SK-N-SH treated with all-trans-retinoic acid at 6 μM for 48 hours (cell line): ENCODE results near the gene KRTAP5-2.

Experiments used
- RARB ChIP-seq: fragments of 250-450 bp; sonication (Bioruptor Pico); IDR thresholded peaks from 2 replicates; pipeline ENCODE4 v1.8.0; 2021; ENCODE audit warnings: mild to moderate bottlenecking, moderate library complexity
- ZC3H10 ChIP-seq: fragments of 250-450 bp; sonication (Bioruptor Pico); IDR thresholded peaks from 2 replicates; pipeline ENCODE4 v1.5.1; 2021; ENCODE audit warnings: mild to moderate bottlenecking, moderate library complexity

- no peak for TF ChIP-seq ZC3H10 (CRISPR knock-in tag)
- TF ChIP-seq RARB (CRISPR knock-in tag): no peak
These were observed 30.9 kb downstream of the KRTAP5-2 start for GRCh38 chr11:1567052-1567720.
